Embryonic facial prominence (tissue), 1 donor: ENCODE results near the gene ZNF771.

Source experiments
- DNase-seq: peaks from one replicate; pipeline ENCODE4 v3.0.0-alpha.2; 2016; ENCODE audit errors: extremely low spot score

Gene ZNF771

DNA sequence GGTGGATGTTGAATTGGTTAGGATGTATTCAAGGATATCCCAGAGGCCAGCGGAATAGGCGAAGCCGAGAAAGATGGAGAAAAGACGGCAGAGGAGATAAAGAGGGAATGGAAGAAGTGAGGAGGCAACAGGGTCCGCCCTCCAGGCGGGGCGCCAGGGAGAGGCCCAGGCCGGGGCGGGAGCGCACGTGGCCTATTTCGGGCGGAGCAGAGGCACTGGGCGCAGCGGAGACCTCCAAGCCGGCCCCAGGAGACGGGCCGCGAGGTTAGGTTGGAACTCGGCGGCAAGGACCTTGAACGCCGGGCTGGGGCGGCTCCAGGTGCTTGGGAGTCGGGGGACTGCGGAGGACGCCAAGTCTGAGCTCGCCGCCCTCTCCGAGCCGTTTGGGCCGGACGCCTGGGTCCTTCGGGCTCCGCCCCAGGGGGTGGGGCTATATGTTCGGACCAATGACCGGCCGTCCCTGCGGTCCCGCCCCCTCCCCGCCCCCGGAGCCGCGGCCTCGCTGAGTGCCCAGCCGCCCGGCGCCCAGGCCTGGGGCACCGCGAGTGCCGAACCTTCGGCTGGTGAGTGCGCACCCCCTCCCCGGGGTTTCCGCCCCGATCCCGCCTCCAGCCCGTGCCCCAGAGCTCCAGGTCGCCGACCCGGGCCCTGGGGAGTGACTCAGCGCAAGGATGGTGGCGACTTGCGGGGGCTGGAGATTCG lies at the start of gene ZNF771:
Gene ZNF771, plus strand, starts transcription at position 505 of the 702 bp plus-strand sequence. CDS start 448 bp downstream, outside the sequence.
- peak; percentile 68 for DNase-seq

DNA sequence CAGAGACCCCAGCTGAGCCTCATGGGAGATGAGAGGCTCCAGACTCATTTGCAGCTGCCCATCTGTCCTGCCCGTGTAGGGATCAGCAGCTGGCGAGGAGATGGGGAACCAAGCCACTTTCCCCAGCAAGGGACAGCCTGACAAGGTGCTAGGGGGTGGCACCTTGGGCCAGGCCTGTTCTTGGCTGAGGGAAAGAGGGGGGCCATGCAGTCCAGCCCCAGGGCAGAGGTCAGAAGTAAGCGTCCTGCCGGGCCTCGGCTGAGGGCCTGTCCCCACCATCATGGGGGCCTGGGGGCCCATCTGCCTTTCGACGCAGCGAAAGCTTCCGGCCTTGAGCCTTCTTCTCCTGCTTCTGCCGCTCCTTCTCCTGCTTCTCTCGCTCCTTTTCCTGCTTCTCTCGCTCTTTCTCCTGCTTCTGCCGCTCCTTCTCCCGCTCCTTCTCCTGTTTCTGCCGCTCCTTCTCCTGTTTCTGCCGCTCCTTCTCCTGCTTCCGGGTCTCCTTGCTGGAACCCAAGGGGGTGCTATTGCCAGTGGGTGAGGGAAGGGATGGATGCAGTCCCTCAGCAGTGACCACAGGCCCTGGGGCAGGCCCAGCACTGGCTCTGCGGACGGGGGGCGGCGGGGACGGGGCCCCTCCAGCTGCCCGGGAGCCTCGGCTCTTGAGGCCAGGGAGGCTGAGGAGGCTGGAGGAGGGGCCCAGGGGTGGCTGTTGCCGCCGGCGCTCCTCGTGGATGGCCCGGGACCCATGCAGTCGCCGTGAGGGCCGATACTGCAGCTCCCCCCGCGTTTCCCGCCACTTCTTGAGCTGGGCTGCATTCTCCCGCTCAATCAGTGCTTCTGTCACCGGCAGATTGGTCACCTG lies 49.5 kb upstream of the ZNF771 start:
- no peak for DNase-seq

DNA sequence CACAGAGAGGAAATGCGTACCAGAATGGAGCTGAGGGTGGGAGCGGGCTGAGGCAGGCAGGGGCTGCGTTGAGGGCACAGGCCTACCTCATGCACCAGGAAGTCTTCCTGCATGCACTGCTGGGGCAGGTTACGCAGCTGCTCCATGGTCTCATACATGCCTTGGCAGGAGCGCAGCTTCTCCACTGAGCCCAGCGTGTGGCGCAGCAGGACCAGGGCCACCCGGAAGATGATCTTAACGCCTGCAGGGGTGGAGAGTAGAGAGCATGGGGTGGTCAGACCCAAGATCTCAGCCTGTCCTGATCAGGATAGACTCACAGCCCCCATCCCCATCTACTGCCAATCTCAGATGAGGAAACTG lies 48.8 kb upstream of the ZNF771 start:
- no peak for DNase-seq

DNA sequence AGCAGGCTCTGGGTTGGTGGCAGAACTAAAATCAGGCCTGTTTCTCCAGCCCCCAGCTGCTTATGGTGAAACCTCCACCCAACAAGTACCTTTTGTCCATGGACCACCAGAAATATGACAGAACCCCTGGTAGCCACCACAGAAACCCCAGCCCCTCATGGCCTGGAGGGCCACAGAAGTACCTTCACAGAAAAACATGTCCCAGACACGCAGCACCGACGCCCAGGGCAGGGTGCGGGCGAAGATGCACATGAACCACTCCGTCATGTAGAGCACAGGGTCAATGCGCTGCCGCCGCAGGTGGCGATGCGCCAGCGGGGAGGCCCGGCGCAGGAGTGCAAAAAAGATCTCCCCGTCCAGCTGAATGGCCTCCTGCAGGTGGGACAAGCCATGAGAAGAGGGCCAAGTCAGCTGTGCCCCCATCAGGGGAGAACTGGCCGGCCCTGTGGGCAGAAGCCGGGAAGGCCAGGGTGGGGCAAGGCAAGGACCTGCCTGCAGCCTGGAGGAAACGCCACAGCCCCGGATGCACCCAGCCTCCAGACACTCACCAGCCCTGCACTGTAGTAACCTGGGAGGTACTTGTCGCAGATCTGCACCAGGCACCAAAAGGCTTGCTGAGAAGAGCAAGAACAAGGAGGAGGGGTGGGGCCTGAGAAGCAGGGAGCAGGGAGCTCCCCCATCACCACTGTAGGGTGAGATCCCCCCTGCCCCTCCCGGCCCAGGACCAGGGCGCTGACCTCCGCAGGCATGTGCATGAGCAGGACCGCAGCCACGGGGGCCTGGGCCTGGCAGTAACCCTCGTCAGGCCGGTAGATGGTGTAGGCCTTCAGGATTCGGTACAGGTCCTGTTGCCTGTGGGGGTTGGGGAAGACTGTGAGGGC lies 48.2 kb upstream of the ZNF771 start:
- no peak for DNase-seq

DNA sequence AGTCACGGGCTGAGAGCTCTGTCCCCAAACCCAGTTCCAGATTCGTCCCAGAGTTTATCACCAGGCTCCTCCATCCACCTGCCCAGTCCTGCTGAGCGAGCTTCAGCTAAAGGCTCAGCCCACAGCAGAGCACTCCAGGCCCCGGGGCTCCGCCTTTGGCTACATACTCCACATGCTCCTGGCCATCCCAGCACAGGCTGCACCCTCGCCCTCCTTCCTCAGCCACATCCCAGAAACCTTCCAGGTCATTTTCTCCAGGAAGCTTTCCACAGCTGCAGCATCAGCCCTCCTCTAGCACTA lies 47.6 kb upstream of the ZNF771 start:
- no peak for DNase-seq

DNA sequence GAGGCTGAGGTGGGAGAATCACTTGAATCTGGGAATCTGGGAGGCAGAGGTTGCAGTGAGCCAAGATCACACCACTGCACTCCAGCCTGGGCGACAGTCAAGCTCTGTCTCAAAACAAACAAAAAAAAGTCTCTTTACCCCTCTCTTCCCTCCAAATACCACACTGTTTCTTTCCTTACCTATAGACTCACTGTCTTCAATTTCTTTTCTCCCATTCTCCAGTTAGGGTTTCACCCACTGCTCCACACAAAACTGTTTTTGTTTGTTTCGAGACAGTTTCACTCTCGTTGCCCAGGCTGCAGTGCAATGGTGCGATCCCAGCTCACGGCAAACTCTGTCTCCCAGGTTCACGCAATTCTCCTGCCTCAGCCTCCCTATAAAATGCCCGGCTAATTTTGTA lies 46.2 kb upstream of the ZNF771 start:
- DNase-seq, result no peak

DNA sequence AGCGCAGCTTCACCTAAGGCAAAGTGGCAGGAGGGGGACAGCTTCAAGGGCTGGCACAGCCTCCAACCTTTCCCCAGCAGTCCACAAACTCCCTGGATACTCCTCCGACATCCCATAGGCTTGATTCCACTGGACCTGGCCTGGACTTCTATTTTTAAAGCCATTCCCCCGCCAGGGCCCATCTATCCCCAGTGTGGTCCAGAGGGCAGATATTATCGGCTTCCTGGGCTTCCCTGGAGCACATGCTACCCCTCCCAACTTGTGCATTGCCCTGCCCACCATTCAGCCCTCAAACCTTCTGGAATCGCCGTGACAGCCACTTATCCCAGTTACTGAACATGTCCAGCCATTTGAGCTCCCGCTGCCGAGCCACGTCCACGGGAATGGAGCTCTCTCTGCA lies 42.2 kb upstream of the ZNF771 start:
- DNase-seq, result no peak

DNA sequence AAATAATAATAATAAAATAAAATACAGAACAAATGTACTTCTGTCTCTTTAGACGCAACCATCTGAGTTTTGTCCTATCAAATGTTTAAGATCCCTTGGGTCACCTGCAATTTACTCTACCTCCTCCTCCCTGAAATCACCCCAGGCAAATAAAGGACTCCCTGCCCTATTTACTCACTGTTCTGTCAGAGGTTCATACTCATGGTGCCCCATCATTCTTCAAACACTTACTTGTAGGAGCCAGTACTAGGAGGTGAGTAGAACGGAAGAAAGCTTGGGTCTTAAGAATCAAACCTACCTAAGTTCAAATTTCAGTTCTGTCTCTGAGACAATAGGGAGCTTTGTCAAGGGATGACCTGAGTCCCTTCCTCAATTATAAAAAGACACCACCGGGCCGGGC lies 40.9 kb upstream of the ZNF771 start:
- no peak for DNase-seq

DNA sequence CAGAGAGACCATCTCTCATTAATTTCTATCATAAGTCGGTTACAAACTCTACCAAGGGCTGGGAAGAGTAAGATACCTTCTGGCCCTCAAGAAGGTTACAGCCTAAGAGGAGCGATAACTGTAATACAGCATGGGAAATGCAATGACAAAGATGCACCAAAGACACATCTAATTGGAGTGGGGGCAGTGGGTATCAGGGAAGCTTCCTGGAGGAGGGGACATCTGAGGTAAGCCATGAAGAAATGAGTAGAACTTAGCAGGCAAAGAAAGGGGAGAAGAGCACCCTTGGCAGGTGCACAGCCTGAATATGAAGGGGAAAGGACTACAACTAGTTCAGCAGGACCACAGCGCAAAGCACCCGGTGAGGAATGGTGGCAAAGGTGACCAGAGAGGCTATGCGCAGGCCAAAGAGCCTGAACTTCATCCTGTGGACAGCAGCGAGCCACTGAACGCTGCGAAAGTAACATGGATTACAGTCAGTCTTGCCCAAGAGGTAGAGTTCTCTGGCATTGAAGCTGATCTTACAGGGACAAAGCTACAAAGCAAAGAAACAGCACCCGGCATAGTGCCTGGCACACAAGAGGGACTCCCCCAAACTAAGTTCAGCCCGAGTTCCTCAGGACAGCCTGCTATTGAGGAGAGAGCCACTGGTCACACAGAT lies 39.9 kb upstream of the ZNF771 start:
- DNase-seq, result no peak

DNA sequence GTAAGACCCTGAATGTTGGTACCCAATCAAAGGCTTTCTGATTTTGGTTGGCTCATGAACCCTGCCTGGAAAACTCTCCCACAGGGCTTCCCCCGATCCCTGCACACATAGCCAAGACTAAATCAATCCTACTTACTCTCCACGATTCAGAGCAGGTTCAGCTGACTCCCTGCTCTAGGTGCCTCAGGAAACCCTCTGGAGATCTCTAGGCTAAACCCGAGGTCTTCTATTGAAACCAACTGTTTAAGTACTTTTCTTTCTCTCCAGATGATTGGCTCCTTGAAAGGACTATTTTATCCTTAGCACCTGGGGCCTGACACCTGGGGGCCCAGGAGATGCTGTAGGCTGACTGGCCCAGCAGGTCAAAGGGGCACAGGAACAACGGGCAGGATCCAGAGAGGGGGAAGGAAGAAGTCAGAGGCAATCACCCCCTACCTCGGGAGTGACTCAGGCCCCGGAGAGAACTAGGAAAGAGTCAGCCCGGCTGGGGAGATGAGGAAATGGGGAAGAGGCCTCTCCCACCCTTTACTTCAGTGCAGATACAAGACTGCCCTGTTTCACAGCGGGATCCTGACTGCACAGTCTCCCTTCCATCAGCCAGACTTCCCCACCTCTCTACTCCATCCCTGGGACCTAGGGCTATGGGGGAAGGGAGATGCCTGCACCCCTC lies 39.1 kb upstream of the ZNF771 start:
- no peak for DNase-seq

DNA sequence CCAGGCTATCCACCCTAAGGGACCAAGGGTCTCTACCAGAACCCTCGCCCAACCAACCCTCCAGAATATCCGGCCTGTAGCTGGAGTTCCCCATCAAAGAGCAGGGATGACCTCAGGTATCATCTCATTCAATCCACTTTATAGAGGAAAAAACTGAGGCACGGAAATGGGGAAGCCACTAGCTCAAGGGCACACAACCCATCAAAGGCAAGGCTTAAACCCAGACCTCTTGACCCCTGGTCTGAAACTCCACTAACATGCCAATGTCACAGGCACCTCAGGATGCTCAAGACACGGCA lies 38.7 kb upstream of the ZNF771 start:
- DNase-seq, result no peak

DNA sequence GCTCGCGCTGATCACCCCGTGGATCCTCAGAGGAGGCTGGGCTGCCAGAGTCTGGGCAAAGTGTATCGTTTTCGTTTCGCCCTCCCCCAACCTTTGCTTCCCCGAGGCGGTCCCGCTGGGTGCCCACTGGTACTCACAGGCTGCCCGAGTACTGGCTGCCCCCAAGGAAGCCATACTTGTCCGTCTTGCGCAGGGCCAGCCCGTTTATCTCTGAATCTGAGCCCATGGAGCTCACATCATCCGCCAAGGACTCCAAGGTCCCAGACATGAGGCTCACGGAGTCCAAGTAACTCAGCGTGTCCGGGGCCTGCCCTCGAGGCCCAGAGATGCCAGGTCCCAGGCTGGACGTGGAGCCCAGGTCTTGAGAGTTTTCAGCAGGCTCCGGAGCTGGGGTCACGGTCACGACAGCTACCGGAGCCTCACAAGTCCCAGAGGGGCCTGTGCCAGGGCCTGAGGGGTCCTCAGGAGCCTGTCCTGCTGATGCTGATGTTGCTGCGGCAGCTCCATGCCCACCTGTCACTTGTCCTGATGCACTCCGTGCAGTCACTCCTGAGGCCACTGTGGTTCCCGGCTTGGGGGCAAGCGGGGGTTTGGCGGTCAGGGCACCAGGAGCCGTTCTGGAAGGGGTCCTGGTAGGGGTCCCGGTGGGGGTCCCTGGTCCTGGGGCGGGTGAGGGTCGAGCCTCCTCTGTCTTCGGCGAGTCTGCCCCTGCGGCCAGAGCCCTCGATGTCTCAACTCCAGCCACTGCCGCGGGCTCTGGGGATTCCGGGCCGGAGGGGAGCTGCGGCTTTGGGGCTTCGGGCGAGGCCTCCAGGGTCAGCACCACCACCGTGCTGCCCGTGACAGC lies 38.1 kb upstream of the ZNF771 start:
- no peak for DNase-seq

DNA sequence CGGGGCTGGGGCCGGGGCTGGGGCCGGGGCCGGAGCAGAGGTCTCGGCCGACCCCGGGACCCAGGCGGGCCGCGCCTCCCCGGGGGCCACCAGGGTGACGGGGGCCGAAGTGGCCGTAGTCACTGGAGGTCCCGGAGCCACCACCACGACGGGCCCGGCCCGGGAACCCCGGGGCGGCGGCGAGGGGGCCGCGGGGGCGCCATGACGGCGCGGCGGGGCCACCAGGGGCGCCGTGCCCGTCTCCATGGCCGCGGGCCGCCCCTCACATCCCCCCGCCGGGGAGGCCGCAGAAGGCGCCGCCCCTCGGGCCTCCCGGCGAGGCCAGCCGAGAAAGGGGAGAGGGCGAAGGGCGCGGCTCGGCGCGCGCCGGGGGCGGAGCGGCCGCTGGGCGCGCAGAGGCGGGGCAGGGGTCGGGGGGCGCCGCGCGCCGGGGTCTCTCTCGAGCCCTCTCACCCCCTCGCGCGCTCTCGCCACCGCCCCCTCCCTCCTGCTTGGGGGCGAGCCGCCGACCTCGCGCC lies 37.4 kb upstream of the ZNF771 start:
- no peak for DNase-seq

DNA sequence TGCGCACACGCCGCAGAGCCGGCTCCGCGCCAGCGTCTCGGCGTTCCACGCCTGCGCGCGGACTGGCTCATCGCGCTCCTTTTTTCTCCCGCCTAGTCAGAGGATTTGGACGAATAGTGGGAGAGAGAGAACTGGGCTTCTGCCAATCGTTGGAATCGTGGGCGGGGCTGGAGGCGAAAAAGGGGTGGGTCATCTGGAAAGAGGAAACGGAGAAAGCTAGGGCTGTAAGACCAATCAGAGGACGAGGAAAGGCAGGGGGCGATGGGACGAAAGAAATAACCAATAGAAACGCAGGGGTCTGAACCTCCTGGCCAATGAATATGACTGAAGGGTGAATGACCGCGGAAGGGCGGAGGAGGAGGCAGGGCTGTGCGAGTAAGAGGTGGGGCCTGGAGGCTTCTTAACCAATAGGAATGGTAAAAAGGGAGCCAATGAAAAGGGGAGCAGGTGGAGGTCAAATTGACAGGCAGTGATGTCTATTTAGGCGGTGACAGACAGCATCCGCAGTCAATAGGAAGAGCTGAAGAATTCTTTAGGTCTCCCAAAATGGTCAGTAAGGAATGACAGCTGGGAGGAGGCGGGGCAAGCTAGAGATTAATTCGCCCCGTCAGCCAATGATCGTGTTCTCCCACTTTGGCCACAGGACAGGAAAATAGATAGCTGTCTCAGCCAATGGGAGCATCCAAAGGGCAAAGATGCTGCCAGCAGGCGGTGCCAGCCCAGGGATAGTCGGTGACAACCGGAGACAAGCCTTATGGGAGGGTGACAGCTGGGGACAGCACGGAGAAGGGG lies 36.8 kb upstream of the ZNF771 start, which contains the start of gene TBC1D10B:
Gene TBC1D10B, minus strand, starts transcription at position 39 of the 792 bp plus-strand sequence. CDS start 311 bp downstream, outside the sequence.
- DNase-seq, result peak; percentile 100

DNA sequence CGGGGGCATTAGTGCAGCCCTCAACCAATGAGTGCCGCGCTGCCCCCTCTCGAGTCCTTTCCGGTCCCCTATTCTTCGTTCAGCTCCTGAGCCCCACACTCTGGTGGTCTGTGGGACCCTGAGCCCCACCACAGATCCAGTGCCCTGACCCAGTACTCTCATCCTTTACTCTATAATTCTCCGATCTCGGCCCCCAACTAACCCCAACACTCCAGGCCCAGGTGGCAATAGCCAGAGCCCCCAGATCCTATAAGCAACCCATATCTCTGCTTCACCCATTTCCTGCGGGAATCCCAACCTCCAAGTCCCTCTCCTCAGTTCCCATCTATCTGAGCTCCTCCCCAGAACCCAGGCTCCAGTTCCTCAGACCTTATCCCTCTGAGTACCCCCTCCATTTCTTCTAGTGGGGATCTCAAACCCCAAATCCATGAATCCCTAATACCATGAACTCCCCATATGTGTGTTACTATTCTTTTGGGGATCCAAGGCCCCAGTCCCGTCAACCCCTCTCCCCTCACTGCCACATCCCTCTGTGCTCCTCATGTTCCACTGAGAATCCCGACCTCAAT lies 36.1 kb upstream of the ZNF771 start:
- DNase-seq, result no peak

DNA sequence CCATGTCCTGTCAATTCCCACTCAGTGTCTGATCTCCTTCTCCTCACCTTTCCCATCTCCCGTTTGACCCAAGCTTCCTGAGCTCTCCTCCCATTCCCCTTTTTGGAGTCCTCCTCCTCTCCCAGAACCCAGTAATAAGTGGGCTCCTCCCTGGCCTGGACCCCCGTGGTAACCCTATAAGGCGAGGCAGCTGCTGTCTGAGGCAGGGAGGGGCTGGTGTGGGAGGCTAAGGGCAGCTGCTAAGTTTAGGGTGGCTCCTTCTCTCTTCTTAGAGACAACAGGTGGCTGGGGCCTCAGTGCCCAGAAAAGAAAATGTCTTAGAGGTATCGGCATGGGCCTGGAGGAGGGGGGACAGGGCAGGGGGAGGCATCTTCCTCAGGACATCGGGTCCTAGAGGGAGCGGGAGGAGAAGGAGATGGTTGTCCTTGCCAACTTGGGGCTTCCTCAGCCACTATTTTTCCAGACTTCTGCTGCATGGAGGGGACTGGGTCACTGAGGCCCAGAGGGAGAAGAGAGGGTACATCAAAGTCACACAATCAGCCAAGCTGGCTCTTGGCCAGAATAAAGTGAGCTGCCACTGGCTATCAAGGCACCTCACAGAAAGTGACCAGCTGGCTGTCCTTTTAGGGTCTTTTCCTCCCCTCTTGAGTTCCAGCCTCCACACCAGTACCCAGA lies 35.2 kb upstream of the ZNF771 start:
- no peak for DNase-seq

DNA sequence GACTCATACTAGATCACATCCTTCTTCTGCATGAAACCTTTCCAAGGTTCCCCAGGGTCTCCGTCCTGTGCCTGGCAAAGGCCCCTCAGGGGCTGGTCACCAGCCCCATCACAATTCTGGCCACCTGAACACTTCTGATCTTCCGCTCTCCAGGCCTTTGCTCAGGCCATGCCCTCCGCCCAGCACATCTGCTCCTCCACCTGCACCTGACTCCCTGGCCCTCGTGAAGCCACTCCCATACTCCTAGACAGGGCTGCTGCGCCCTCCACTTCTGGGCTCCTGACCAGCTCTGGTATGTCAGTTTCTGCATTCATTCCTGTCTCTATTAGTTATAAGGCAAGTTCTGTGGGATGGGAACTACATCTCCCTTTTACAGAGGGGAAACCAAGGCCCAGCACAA lies 34.7 kb upstream of the ZNF771 start:
- DNase-seq, result no peak

DNA sequence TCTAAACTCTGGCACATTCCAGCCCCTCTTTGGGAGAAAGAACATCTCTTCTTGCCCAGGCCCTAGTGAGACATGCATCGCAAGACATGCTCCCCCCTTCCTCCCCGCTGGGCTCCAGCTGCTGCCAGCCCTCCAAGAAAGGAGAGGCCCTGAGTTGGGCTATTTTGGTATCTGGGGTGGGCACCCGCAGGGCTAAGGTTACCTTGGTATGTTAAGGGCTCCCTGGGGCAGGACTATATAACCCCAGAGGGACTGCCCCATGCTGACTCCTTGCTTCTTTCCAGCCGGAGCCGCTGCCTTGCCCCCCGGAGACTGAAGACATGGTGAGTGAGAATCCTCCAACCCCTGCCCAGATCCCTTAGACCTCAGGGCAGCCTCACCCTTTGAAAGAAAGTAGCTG lies 32.9 kb upstream of the ZNF771 start, which contains the start of gene MYL11:
Gene MYL11, plus strand, starts transcription at position 265 of the 400 bp plus-strand sequence. Its CDS starts 56 bp downstream, at position 321.
- no peak for DNase-seq
